Naive thymus-derived CD4-positive, alpha-beta T cell (primary cell): ENCODE results near the gene CPNE6. TPM values are rescaled to one million over a fixed set of nuclear protein-coding genes. Genes with fewer than 3 reads are reported as not detected.

Experiments used
- ATAC-seq: fragments of 150-1000 bp; cut with Tn5 transposase; 2 replicates; pipeline ENCODE4 v1.10.0; 2021; ENCODE audit warnings: mild to moderate bottlenecking, moderate library complexity
- CTCF ChIA-PET: fragments of 350-600 bp; sonication (Branson Sonifier 250); formaldehyde crosslinking; loops from one replicate; lab custom pipeline; 2021; ENCODE audit warnings: antibody characterized with exemption; lab: Charles Lee
- POLR2A ChIA-PET: fragments of 350-600 bp; sonication (Branson Sonifier 250); formaldehyde crosslinking; loops from one replicate; lab custom pipeline; 2021; ENCODE audit warnings: antibody characterized with exemption, inconsistent platforms; lab: Charles Lee
- DNase-seq, 9 donors: peaks; one replicate each; pipeline versions ENCODE4 v3.0.0 to v3.0.0-alpha.2; 2020 to 2022; ENCODE audit warnings: mixed read lengths in 1 of 9
- H3K27ac ChIP-seq: one replicate; pipeline ENCODE4 v1.7.0; 2013; ENCODE audit warnings: mild to moderate bottlenecking, low read depth, low read length, moderate library complexity
- H3K27me3 ChIP-seq, 2 donors: one replicate each; pipeline ENCODE4 v1.7.0; 2013; ENCODE audit warnings: low read length in 2 of 2, mild to moderate bottlenecking in 2 of 2, moderate library complexity in 2 of 2; ENCODE audit not compliant: control insufficient read depth in 2 of 2, insufficient read depth in 2 of 2
- H3K36me3 ChIP-seq, 3 experiments: 1 replicate in 2 of 3; 2 replicates in 1 of 3; pipeline ENCODE4 v1.7.0; 2013; ENCODE audit warnings: low read length in 3 of 3, mild to moderate bottlenecking in 3 of 3, moderate library complexity in 1 of 3; ENCODE audit not compliant: insufficient read depth in 3 of 3, control insufficient read depth in 2 of 3
- H3K4me1 ChIP-seq, 2 donors: one replicate each; pipeline ENCODE4 v1.7.0; 2013; ENCODE audit warnings: low read length in 2 of 2, mild to moderate bottlenecking in 2 of 2, moderate library complexity in 1 of 2; ENCODE audit not compliant: control insufficient read depth in 2 of 2, insufficient read depth in 2 of 2
- H3K4me3 ChIP-seq: 2 replicates; pipeline ENCODE4 v1.7.0; 2013; ENCODE audit warnings: mild to moderate bottlenecking, low read length
- H3K9me3 ChIP-seq, 3 experiments: 1 replicate in 2 of 3; 2 replicates in 1 of 3; pipeline ENCODE4 v1.7.0; 2013; ENCODE audit warnings: low read length in 3 of 3; ENCODE audit not compliant: control insufficient read depth in 2 of 3
- H3K27ac Mint-ChIP-seq, 9 donors: one replicate each; pipeline ENCODE4 v1.8.0; 2020 to 2022; ENCODE audit warnings: mixed read lengths in 9 of 9, mild to moderate bottlenecking in 8 of 9, moderate library complexity in 5 of 9, inconsistent platforms in 2 of 9
- H3K27me3 Mint-ChIP-seq, 5 donors: one replicate each; pipeline ENCODE4 v1.8.0; 2021 to 2022; ENCODE audit warnings: mixed read lengths in 5 of 5, mild to moderate bottlenecking in 1 of 5
- H3K36me3 Mint-ChIP-seq, 5 donors: one replicate each; pipeline ENCODE4 v1.8.0; 2020 to 2022; ENCODE audit warnings: mixed read lengths in 5 of 5, mild to moderate bottlenecking in 3 of 5, inconsistent platforms in 1 of 5
- H3K4me1 Mint-ChIP-seq, 7 donors: one replicate each; pipeline ENCODE4 v1.8.0; 2020 to 2022; ENCODE audit warnings: mixed read lengths in 7 of 7, mild to moderate bottlenecking in 3 of 7, inconsistent platforms in 1 of 7
- H3K4me3 Mint-ChIP-seq, 10 donors: one replicate each; pipeline ENCODE4 v1.8.0; 2020 to 2022; ENCODE audit warnings: mild to moderate bottlenecking in 10 of 10, mixed read lengths in 10 of 10, moderate library complexity in 6 of 10, inconsistent platforms in 2 of 10
- H3K9me3 Mint-ChIP-seq, 11 donors: one replicate each; pipeline ENCODE4 v1.8.0; 2020 to 2022; ENCODE audit warnings: mixed read lengths in 11 of 11, mild to moderate bottlenecking in 4 of 11, inconsistent platforms in 1 of 11, moderate library complexity in 1 of 11
- intact Hi-C, 2 donors: fragments of 100-400 bp; cut with micrococcal nuclease; formaldehyde crosslinking; loops; one replicate each; pipeline ENCODE4 v1.15.1; 2023
- polyA plus RNA-seq, 2 donors: library from polyadenylated mRNA; unstranded; fragments of 300-500 nt; fragmentation: Illumina TruSeq; gene quantifications; one replicate each; pipeline ENCODE4 v1.2.3, GENCODE V29; 2021
- total RNA-seq, 6 experiments: library from RNA in 5 of 6; stranded (reverse) in 5 of 6; gene quantifications; 1 replicate in 5 of 6; 2 replicates in 1 of 6; pipeline ENCODE4 v1.2.3 and lab custom pipeline; 2021 to 2026

The CPNE6 gene
- total and polyA plus RNA-seq, 7 experiments from 2014 or later: 0.12 TPM; not detected in 6

- Mint-ChIP-seq H3K4me3 (peak within 1 kb of the TSS; percentile 93 to 100 (median 96)), H3K27me3 (peaks cover 0 to 3% (median 0%) of the 10 kb centered on the region in 5 donors), H3K9me3 (peaks cover 0 to 6% (median 0%) of the 10 kb centered on the region in 11 donors), H3K36me3 (peaks cover 9 to 37% (median 27%) of the 10 kb centered on the region in 5 donors), H3K4me1 (peaks cover 18 to 44% (median 37%) of the 10 kb centered on the region in 7 donors), H3K27ac (peak within 1 kb of the TSS; percentile 96 to 100 (median 99))
- Histone ChIP-seq H3K36me3 (peaks cover 0 to 39% (median 31%) of the 10 kb centered on the region in 3 experiments), H3K4me3 (peak within 1 kb of the TSS; percentile 99), H3K9me3 (no peaks in the 10 kb centered on the region), H3K27me3 (no peaks in the 10 kb centered on the region), H3K27ac (peak within 1 kb of the TSS; percentile 93), H3K4me1 (peaks cover 18 to 20% of the 10 kb centered on the region in 2 donors)
- POLR2A ChIA-PET: interaction anchor here (0.6 to 15.5 kb wide), 45 partner anchors 9 to 813 kb away, joined by 3 to 298 read pairs (median 4); partner anchors contain the start of genes CARMIL3, CBLN3, CHMP4A and EMC9
- peak; percentile 90 for ATAC-seq
- DNase-seq: peak; percentile 97 to 100 (median 100)
- intact Hi-C loops: loop anchor here (1.0 to 10.0 kb wide), 26 partner anchors 18 to 1020 kb away; partner anchors contain the start of genes ACIN1 (in 2 of the 2), C14orf119 (in 2 of the 2), CHMP4A (in 2 of the 2) and EMC9 (in 2 of the 2)
- CTCF ChIA-PET: interaction anchor here (0.5 to 3.8 kb wide), 14 partner anchors 10 to 128 kb away, joined by 3 to 19 read pairs (median 4); partner anchors contain the start of genes EMC9, IRF9, PSME2 and RNF31
These were observed 43.4 kb downstream of the CPNE6 start, which contains the start of the genes DCAF11 and NRL for GRCh38 chr14:24114532-24115421. TSS of gene DCAF11 (plus strand) at chr14:24114777. CDS start at chr14:24115595, 818 bp downstream. TSS of gene NRL (minus strand) at chr14:24114949. CDS start at chr14:24082848, 32,101 bp downstream.

GRCh38 chr14:24115422-24116127, 44.2 kb downstream of the CPNE6 start:
- peaks cover 18 to 44% (median 37%) of the 10 kb centered on the region in 7 donors for H3K4me1 Mint-ChIP-seq
- ChIA-PET CTCF (interaction anchor here (0.6 to 3.8 kb wide), 9 partner anchors 16 to 60 kb away, joined by 3 to 19 read pairs (median 6); partner anchors contain the start of genes EMC9, IRF9, PSME1 and PSME2), POLR2A (interaction anchor here (0.6 to 15.5 kb wide), 27 partner anchors 8 to 327 kb away, joined by 3 to 298 read pairs (median 8); partner anchors contain the start of genes CARMIL3, CBLN3, CHMP4A and EMC9)
- H3K4me3 Mint-ChIP-seq: peak overlapping the region; percentile 93 to 100 (median 96)
- peaks cover 0 to 6% (median 0%) of the 10 kb centered on the region in 11 donors for H3K9me3 Mint-ChIP-seq
- no peak for DNase-seq
- Histone ChIP-seq H3K9me3 (no peaks in the 10 kb centered on the region), H3K27ac (peak overlapping the region; percentile 93), H3K4me1 (peaks cover 18 to 20% of the 10 kb centered on the region in 2 donors), H3K4me3 (peak overlapping the region; percentile 99), H3K36me3 (peaks cover 1 to 42% (median 34%) of the 10 kb centered on the region in 3 experiments), H3K27me3 (no peaks in the 10 kb centered on the region)
- no peak for ATAC-seq
- intact Hi-C loops: loop anchor here (1.0 to 10.0 kb wide), 10 partner anchors 17 to 1021 kb away; partner anchors contain the start of genes ACIN1 (in 2 of the 2), C14orf119 (in 2 of the 2), GMPR2 (in 2 of the 2) and IPO4 (in 2 of the 2)
- H3K36me3 Mint-ChIP-seq: peaks cover 9 to 38% (median 27%) of the 10 kb centered on the region in 5 donors
- peaks cover 0 to 3% (median 0%) of the 10 kb centered on the region in 5 donors for H3K27me3 Mint-ChIP-seq
- peak overlapping the region; percentile 96 to 100 (median 99) for H3K27ac Mint-ChIP-seq

- H3K9me3 ChIP-seq: no peaks in the 10 kb centered on the region
- intact Hi-C loops: loop anchor here (10.0 kb wide), 4 partner anchors 559 to 1021 kb away; partner anchors contain the start of genes ACIN1 (in 2 of the 2), C14orf119 (in 2 of the 2), BCL2L2 (in 1 of the 2) and PPP1R3E (in 1 of the 2)
- peaks cover 18 to 20% of the 10 kb centered on the region in 2 donors for H3K4me1 ChIP-seq
- CTCF ChIA-PET: interaction anchor here (0.6 to 3.8 kb wide), 6 partner anchors 20 to 198 kb away, joined by 3 to 19 read pairs (median 6); partner anchors contain the start of genes CIDEB, IRF9 and PSME1
- peaks cover 8 to 49% (median 36%) of the 10 kb centered on the region in 3 experiments for H3K36me3 ChIP-seq
- Mint-ChIP-seq H3K27ac (peak overlapping the region; percentile 96 to 100 (median 99)), H3K36me3 (peaks cover 9 to 41% (median 27%) of the 10 kb centered on the region in 5 donors), H3K4me1 (peaks cover 18 to 44% (median 37%) of the 10 kb centered on the region in 7 donors), H3K4me3 (peak overlapping the region; percentile 93 to 100 (median 96)), H3K9me3 (peaks cover 0 to 6% (median 0%) of the 10 kb centered on the region in 11 donors), H3K27me3 (peaks cover 0 to 3% (median 0%) of the 10 kb centered on the region in 5 donors)
- H3K4me3 ChIP-seq: peak overlapping the region; percentile 99
- peak overlapping the region; percentile 93 for H3K27ac ChIP-seq
- no peaks in the 10 kb centered on the region for H3K27me3 ChIP-seq
- no peak for ATAC-seq
- POLR2A ChIA-PET: interaction anchor here (0.6 to 15.5 kb wide), 14 partner anchors 10 to 313 kb away, joined by 3 to 298 read pairs (median 4); partner anchors contain the start of genes CBLN3, EMC9, FITM1 and IPO4
- DNase-seq: no peak
These were observed 44.9 kb downstream of the CPNE6 start for GRCh38 chr14:24116128-24116814.

- no peaks in the 10 kb centered on the region for H3K27me3 ChIP-seq
- CTCF ChIA-PET: interaction anchor here (1.8 to 2.2 kb wide), 2 partner anchors 9 to 190 kb away, joined by 5 read pairs; partner anchors contain the start of gene CIDEB
- no peaks in the 10 kb centered on the region for H3K9me3 ChIP-seq
- Mint-ChIP-seq H3K36me3 (peaks cover 9 to 45% (median 32%) of the 10 kb centered on the region in 5 donors), H3K27me3 (peaks cover 0 to 3% (median 0%) of the 10 kb centered on the region in 5 donors), H3K27ac (peak overlapping the region in 2 of 9 donors; percentile 41 to 59), H3K4me3 (peak overlapping the region in 5 of 10 donors; percentile 1 to 100 (median 94)), H3K9me3 (peaks cover 0 to 8% (median 0%) of the 10 kb centered on the region in 11 donors), H3K4me1 (peaks cover 18 to 44% (median 37%) of the 10 kb centered on the region in 7 donors)
- H3K4me3 ChIP-seq: no peak overlapping the region
- DNase-seq (no peak), ATAC-seq (no peak)
- no peak overlapping the region for H3K27ac ChIP-seq
- H3K4me1 ChIP-seq: peaks cover 18 to 20% of the 10 kb centered on the region in 2 donors
- POLR2A ChIA-PET: interaction anchor here (1.2 to 15.5 kb wide), 8 partner anchors 19 to 194 kb away, joined by 3 to 298 read pairs (median 4); partner anchors contain the start of genes EMC9, FITM1, IRF9 and LTB4R
- peaks cover 9 to 58% (median 42%) of the 10 kb centered on the region in 3 experiments for H3K36me3 ChIP-seq
- intact Hi-C loops: loop anchor here (10.0 kb wide), 4 partner anchors 558 to 1022 kb away; partner anchors contain the start of genes ACIN1 (in 2 of the 2), C14orf119 (in 2 of the 2), BCL2L2 (in 1 of the 2) and PPP1R3E (in 1 of the 2)
These were observed 45.8 kb downstream of the CPNE6 start for GRCh38 chr14:24117179-24117578.
